Measurements from ENCODE around the gene GZMA.
"Not testable (repeated sequence)": the region's sequence is repeated elsewhere in the genome, so short reads cannot be mapped to it uniquely, and the experiment has no call there.

GZMA gene

DNA sequence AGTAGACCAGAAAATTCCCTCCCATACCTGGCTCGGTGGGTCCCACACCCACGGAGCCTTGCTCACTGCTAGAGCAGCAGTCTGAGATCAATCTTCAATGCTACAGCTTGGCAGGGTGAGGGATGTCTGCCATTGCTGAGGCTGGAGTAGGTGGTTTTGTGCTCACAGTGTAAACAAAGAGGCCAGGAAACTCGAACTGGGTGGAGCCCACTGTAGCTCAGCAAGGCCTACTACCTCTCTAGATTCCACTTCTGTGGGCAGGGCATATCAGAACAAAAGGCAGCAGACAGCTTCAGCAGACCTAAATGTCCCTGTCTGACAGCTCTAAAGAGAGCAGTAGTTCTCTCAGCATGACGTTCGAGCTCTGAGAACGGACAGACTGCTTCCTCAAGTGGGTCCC lies 5.6 kb upstream of the GZMA start:
- no peaks in the 10 kb centered on the region for H3K9me3 Mint-ChIP-seq
- no peaks in the 10 kb centered on the region for H3K36me3 Mint-ChIP-seq (ENCODE audit: low read depth)
- H3K27me3 Mint-ChIP-seq: peaks cover 7% of the 10 kb centered on the region
- H3K4me3 Mint-ChIP-seq: no peak overlapping the region
- no peak overlapping the region for H3K27ac Mint-ChIP-seq
- intact Hi-C loops (cut with micrococcal nuclease): no loop called here
- H3K4me1 Mint-ChIP-seq (ENCODE audit: low read depth): no peaks in the 10 kb centered on the region

GRCh38 chr5:55101148-55101547 lies 1.3 kb upstream of the GZMA start:
- H3K36me3 Mint-ChIP-seq (ENCODE audit: low read depth); H3K4me1 Mint-ChIP-seq (ENCODE audit: low read depth); H3K27me3 Mint-ChIP-seq; H3K9me3 Mint-ChIP-seq; intact Hi-C loops (cut with micrococcal nuclease); H3K27ac Mint-ChIP-seq; H3K4me3 Mint-ChIP-seq: not testable (repeated sequence)

DNA sequence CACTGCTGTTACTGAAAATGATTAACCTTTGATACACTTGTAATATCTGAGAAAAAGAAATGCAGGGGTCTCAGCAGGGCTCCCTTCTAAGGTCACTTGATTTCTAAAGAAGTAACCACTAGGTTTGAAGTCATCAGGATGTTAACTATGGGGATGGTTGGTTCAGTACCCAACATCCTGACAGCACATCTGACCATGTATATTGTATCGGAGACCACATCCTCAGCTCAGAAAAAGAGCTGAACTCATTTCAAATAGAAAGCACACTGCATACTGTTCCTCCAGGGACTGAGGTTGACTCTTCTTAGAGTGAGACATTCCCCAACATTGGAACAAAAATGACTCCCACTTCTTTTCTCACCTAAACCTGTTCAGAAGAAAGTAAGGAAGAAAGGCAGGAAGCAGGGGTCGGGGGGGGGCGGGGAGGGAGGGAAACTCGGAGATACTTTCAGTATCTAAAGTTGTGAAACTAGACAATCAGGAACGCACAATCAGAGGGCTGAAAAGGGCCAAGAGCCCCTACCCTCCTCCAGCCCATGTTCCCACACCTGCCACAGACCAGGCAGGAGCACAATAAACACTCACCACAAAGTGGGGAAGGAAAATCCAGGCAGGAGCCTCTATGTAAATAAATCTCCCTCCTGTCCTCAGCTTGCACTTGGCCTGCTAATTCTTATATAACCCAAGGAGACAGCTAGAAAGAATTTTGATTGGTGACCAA lies 730 bp upstream of the GZMA start:
- Mint-ChIP-seq H3K4me3 (no peak overlapping the region), H3K27me3 (peaks cover 9% of the 10 kb centered on the region), H3K4me1 (ENCODE audit: low read depth) (no peaks in the 10 kb centered on the region), H3K9me3 (no peaks in the 10 kb centered on the region), H3K36me3 (ENCODE audit: low read depth) (no peaks in the 10 kb centered on the region), H3K27ac (no peak overlapping the region)
- intact Hi-C loops (cut with micrococcal nuclease): no loop called here

DNA sequence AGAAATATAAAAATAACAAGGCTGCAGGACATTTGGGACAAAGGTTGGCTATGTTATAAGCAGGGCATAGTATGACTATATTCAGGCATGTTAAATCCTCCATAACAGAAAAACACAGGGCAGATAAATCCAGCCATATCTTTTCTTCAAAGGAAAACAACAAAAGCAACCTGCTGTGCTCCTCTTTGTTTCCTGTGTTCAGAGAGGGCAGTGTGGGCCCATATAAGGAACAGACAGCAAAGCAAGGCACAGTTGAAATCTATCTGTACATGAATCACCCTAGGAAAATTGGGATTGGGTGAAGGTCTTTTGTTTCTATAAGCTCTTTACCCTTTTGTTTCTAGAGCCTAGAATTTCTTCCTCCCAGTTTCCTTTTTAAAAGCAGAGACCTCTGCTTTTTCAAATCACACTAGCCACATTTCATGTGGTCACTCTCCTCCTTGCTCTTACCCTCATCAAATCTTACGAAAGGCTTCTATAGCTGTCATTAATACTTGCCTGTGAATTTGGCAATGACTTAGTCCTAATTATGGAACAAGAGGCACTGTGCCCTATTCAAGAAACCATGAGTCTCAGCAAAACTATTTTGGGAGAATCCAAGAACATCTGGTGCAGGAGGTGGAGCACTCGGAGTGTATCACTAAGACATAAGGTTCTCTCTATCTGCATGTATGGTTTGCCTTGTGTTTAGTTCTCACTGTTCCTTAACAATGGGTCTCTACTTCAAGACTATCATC lies 1.8 kb downstream of the GZMA start:
- Mint-ChIP-seq H3K4me1 (ENCODE audit: low read depth) (no peaks in the 10 kb centered on the region), H3K4me3 (no peak overlapping the region), H3K9me3 (no peaks in the 10 kb centered on the region), H3K27me3 (peaks cover 9% of the 10 kb centered on the region), H3K27ac (no peak overlapping the region), H3K36me3 (ENCODE audit: low read depth) (no peaks in the 10 kb centered on the region)
- intact Hi-C loops (cut with micrococcal nuclease): no loop called here

- Mint-ChIP-seq H3K27ac (no peak overlapping the region), H3K36me3 (ENCODE audit: low read depth) (no peaks in the 10 kb centered on the region), H3K9me3 (no peaks in the 10 kb centered on the region), H3K27me3 (peaks cover 6% of the 10 kb centered on the region), H3K4me3 (no peak overlapping the region), H3K4me1 (ENCODE audit: low read depth) (no peaks in the 10 kb centered on the region)
- intact Hi-C loops (cut with micrococcal nuclease): no loop called here
Measured at GRCh38 chr5:55104946-55105701, 2.7 kb downstream of the GZMA start.

- H3K4me3 Mint-ChIP-seq; H3K4me1 Mint-ChIP-seq (ENCODE audit: low read depth); H3K9me3 Mint-ChIP-seq; H3K36me3 Mint-ChIP-seq (ENCODE audit: low read depth); intact Hi-C loops (cut with micrococcal nuclease); H3K27ac Mint-ChIP-seq; H3K27me3 Mint-ChIP-seq: not testable (repeated sequence)
Measured at GRCh38 chr5:55105976-55106375, 3.5 kb downstream of the GZMA start.

DNA sequence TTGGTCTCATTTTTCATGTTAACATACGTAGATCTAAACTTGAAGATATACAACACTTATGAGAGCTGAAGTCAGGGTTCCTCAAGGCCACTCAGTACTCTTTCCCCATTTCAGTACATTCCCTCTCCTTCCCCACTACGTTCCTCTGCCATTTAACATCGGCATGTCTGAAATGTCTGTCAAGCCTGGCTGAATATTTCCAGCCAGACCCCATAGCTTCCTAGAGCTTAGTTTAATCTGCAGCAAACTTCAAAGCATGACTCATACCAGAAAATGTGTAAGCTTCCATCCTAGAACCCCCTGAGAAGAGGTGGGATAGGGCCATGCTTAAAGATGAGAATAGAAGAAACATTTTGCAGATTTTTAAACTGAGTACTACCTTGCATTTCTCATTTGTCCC lies 6.2 kb downstream of the GZMA start:
- Mint-ChIP-seq H3K36me3 (ENCODE audit: low read depth) (no peaks in the 10 kb centered on the region), H3K4me1 (ENCODE audit: low read depth) (no peaks in the 10 kb centered on the region), H3K27me3 (peaks cover 6% of the 10 kb centered on the region), H3K9me3 (no peaks in the 10 kb centered on the region), H3K27ac (no peak overlapping the region), H3K4me3 (no peak overlapping the region)
- intact Hi-C loops (cut with micrococcal nuclease): no loop called here

- H3K27ac Mint-ChIP-seq: no peak overlapping the region
- H3K27me3 Mint-ChIP-seq: peaks cover 7% of the 10 kb centered on the region
- H3K9me3 Mint-ChIP-seq: no peaks in the 10 kb centered on the region
- H3K4me1 Mint-ChIP-seq (ENCODE audit: low read depth): no peaks in the 10 kb centered on the region
- no peak overlapping the region for H3K4me3 Mint-ChIP-seq
- intact Hi-C loops (cut with micrococcal nuclease): no loop called here
- no peaks in the 10 kb centered on the region for H3K36me3 Mint-ChIP-seq (ENCODE audit: low read depth)
Measured at GRCh38 chr5:55110217-55110616, 7.8 kb downstream of the GZMA start.

DNA sequence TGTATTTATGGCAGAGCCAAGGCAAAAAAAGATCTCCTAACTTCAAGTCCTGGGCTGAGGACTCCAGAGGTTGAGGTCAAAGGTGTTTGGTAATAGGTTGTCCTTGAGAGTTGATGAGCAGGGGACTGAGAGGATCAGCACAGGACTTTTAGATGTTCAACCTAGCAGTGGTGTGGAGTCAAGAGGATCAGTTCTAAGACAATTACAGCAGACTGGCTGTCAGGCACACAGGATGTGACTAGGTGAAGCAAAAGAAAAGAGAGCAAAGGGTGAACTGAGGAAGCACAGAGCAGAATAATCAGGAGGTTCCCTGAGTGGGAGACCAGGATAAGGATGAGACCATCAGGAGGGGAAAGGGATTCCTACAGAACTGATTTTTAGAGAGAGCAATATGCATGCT lies 10.9 kb downstream of the GZMA start:
- H3K4me3 Mint-ChIP-seq: no peak overlapping the region
- H3K4me1 Mint-ChIP-seq (ENCODE audit: low read depth): no peaks in the 10 kb centered on the region
- intact Hi-C loops (cut with micrococcal nuclease): no loop called here
- no peaks in the 10 kb centered on the region for H3K36me3 Mint-ChIP-seq (ENCODE audit: low read depth)
- H3K27me3 Mint-ChIP-seq: peaks cover 7% of the 10 kb centered on the region
- H3K9me3 Mint-ChIP-seq: no peaks in the 10 kb centered on the region
- no peak overlapping the region for H3K27ac Mint-ChIP-seq

GRCh38 chr5:55114061-55114460 lies 11.6 kb downstream of the GZMA start:
- H3K9me3 Mint-ChIP-seq: no peaks in the 10 kb centered on the region
- H3K36me3 Mint-ChIP-seq (ENCODE audit: low read depth): no peaks in the 10 kb centered on the region
- peaks cover 7% of the 10 kb centered on the region for H3K27me3 Mint-ChIP-seq
- intact Hi-C loops (cut with micrococcal nuclease): no loop called here
- no peaks in the 10 kb centered on the region for H3K4me1 Mint-ChIP-seq (ENCODE audit: low read depth)
- no peak overlapping the region for H3K27ac Mint-ChIP-seq
- no peak overlapping the region for H3K4me3 Mint-ChIP-seq

DNA sequence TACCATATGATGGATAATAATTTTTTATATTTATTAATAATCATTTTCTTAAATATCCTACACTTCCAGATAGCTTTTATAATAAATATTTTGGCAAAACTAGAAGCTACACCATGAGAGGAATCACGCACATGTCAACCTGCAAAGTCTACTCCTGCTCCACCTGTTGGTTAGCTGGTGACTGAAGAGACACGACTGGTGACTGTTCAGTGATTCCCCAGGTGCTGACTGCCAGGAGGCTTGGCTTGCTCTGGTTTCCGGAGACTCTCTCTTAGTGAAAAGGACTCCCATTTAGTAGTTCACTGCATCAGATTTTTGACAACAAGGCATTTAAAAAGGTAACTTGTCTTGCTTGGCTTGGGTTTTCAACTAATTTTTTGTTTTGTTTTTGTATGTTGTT lies 20.9 kb downstream of the GZMA start:
- Mint-ChIP-seq H3K27ac (no peak overlapping the region), H3K9me3 (no peaks in the 10 kb centered on the region), H3K4me3 (no peak overlapping the region), H3K27me3 (peaks cover 2% of the 10 kb centered on the region), H3K36me3 (ENCODE audit: low read depth) (no peaks in the 10 kb centered on the region), H3K4me1 (ENCODE audit: low read depth) (no peaks in the 10 kb centered on the region)
- intact Hi-C loops (cut with micrococcal nuclease): no loop called here

- Mint-ChIP-seq H3K36me3 (ENCODE audit: low read depth) (no peaks in the 10 kb centered on the region), H3K9me3 (no peaks in the 10 kb centered on the region), H3K4me3 (no peak overlapping the region), H3K27me3 (peaks cover 4% of the 10 kb centered on the region), H3K4me1 (ENCODE audit: low read depth) (no peaks in the 10 kb centered on the region), H3K27ac (no peak overlapping the region)
- intact Hi-C loops (cut with micrococcal nuclease): no loop called here
Measured at GRCh38 chr5:55134053-55134722, 31.7 kb downstream of the GZMA start.

DNA sequence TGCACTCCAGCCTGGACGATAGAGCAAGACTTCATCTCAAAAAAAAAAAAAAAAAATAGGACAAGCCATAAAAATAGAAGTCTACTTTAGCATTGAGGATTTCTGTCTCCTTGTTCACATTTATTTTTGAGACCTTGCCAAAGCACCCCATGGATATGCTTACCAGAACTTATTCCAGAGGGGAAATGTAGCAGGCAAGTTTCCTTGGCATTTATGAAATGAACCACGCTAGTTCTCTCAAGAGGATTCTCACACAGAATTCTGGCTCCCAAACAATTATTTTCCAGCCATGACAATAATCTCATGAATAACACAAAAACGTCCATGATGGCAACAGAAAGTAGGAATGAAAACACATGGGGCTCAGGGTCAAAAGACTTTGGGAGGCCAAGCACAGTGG lies 34.1 kb downstream of the GZMA start:
- intact Hi-C loops (cut with micrococcal nuclease): no loop called here
- Mint-ChIP-seq H3K4me3 (no peak overlapping the region), H3K27ac (no peak overlapping the region), H3K9me3 (no peaks in the 10 kb centered on the region), H3K27me3 (peaks cover 4% of the 10 kb centered on the region), H3K4me1 (ENCODE audit: low read depth) (no peaks in the 10 kb centered on the region), H3K36me3 (ENCODE audit: low read depth) (no peaks in the 10 kb centered on the region)

Data from dendritic cell treated with granulocyte-macrophage colony-stimulating factor and Interleukin-4, amounts not matched to agents 40 ng/mL and 50 ng/mL, for 4 days (primary cell).